GM11168 (cell line): ENCODE results near the gene SLC1A3.
"Not testable (repeated sequence)": the region's sequence is repeated elsewhere in the genome, so short reads cannot be mapped to it uniquely, and the experiment has no call there.

Source experiments
- in situ Hi-C: fragments of 300-500 bp; cut with MboI; formaldehyde crosslinking; loops from one replicate; pipeline ENCODE4 v1.12.0; 2022; ENCODE audit warnings: low sequenced_read_pairs; ENCODE audit not compliant: unreplicated experiment

SLC1A3 gene

DNA sequence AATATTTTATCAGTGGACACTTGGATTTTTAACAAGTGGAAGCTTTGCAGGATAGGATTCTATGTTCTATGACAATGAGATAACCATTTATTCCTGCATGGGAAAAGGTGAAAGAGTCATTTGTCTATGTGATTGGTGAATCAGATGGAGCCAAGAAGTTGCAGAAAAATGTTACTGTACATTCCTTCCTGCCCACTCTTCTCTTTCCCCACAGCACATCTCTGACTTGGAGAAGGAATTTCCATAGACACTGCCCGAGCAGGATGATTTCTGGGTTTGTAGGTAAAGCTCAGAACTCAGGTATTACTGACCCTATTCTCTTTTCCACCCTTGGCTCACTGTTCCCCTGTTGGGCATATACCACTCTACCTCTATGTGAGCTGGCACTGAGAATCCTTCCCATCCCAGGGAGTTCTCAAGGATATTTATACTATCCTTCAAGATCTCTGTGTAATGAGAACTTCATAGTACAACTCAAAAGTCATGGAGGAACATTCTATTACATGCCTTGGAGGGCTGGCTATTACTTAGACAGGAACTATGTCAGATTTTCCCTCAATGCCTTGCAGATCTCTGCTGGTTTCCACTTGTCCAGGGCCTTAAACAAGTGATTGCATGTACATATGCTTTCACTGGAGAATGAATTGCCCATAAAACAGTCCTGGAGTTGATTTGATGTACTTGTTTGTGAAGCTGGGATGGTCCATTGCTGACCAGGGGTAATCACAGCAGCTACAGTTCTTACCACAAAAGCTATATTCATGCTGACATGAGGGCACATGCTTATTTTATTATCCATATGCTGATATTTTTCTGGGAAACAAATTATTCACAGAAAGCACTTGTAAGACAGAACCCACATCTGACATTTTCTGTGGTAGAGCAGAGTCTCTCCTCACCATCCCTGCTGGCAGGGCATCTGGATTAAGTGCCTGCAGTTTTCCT lies 24.1 kb downstream of the SLC1A3 start:
- in situ Hi-C loops, result no loop called here

DNA sequence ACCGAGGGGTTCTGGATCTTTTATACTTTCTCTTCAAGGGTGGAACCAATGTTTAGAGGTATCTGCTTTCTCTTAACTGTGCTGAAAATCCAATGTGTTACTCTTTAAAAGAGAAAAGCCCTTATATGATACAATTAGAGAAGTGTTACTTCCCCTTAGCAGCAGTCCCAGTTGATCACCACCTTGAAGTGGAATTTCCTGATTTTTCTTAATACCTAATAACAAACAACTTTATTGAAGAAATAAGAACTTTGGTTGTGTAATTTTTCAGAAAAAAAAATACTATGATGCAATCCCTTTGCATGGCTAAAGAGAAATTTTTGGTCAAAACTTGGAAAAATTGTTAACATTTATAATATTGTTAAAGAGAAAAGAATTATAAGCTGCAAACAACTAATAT lies 24.7 kb downstream of the SLC1A3 start:
- in situ Hi-C loops, result no loop called here

DNA sequence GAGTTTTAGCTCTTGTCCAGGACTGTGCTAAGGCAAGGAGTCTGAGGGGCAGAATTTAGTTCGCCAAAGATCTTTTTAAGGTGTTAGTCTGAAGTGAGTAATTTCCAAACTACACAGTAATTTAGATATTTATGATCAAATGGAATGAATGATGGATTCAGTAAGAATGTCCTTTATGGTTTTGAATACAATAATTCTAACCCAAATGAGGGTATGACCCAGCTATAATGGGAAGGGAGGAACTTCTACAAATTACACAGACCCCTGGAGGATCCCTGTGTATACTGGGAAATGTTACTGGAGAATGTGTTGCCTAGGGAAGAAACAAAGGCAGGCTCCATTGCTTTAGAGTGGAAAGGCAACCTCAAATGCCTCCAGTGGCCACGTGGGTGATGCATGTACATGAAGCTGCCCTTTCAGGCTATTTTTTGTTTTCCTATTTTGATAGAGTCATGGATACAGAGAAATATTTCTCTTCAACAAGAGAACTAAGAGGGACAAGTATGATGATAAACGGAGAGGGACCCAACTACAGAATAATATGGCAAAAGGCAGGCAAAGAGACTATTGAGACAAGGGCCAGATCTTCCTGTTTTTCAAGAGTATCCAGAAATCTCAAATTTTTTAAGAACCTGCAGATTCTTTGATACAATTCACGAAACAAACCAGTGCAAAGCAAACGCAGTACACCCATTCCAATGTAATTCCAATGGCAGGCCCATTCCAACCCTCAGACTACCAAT lies 25.4 kb downstream of the SLC1A3 start:
- in situ Hi-C loops, result no loop called here

DNA sequence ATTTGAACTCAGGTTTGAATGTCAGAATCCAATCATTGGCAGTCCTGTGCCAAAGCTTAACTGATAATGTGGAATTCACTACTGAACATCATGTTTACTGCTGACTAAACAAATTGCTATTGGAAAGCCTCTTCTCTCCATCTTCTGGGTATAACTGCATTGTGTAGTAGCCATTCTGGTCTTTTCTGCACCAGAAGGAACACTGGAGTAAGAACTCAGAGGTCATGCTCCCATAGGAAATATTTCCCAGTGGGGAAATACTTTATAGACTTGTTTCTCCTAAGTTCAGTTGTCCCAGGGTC lies 25.9 kb downstream of the SLC1A3 start:
- in situ Hi-C loops, result no loop called here

DNA sequence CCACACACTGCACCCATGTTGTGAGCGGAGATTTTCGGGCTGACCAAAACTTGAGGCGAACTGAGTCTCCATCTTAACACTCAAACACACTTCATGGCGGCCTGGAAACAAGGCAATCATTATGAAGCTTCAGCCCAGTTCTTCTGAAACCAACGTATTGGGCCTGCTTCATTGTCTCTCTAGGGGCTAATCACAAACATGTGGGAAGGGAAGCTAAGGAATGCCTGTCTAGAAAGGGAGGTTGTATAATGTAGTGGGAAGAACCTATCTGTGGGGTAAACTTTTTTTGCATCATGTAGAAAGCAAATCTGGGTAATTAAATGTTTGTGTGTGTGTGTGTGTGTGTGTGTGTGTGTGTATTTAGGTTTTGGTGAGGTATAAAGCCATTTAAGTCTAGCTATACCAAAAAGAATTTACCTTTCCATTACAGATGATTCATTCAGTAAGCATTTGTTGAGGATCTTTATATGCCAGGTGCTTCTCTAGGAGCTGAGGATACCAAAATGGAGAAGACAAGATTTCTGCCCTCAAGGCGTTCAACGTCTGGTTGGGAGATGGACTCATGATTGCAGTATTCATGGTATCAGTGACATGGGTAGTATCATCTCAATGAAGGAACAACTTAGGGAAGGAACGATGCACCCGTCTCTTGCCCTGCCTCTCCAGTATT lies 29.4 kb downstream of the SLC1A3 start:
- in situ Hi-C loops, result no loop called here

DNA sequence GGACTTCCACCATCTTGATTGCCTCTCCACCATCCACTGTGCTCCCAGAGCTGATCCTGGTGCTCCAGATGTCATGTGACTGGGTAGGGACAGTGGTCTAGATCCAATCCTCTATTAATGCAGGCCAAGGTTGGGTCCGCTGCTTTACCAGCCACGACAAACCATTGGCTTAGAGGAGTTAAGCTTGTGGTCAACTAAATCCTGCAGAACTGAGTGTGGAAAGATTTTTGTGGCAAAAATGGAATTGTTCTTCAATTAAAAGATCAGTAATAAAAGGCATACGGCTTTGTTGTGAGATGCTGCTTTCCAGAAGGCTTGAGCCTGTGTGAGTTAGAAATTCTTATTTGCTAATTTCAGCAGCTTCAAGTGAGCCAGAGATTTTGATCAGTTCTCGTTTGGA lies 30.7 kb downstream of the SLC1A3 start:
- in situ Hi-C loops, result no loop called here

DNA sequence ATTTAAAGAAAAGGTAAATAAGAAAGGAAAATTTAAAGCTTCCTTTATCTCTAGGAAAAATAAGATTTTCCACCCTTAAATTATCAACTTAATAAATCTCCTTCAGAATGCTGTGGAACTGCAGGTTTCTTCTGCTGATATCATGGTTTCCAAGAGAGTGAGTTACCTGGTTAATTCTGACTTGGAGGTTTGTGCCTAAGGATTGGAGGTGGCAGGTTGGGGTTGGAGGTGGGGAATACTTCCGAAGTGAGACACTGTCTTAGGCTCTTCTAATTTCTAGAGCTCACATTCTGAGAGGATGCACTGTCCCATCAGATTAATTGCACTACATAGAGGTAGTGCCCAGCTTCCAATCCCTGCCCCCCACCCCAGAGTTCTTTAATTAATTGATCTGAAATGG lies 31.1 kb downstream of the SLC1A3 start:
- in situ Hi-C loops, result no loop called here

DNA sequence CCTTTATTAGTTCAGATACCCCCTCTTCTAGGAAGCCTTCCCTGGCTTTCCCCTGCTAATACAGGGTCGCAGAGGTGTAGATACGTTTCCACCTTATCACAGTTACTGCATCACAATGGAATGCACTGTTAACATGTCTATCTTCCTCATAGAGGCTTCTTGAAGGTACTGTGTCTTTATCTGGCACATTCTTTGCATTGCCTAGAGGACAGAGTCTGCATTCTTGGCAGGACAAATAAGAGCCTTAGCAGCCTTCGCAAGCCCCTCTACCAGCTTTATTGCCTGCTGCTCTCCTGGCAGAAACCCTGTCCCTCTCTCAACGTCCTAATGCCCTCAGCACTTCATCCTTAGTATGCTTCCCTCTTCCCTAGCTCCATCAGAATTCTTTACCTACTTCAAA lies 31.6 kb downstream of the SLC1A3 start:
- in situ Hi-C loops, result no loop called here

DNA sequence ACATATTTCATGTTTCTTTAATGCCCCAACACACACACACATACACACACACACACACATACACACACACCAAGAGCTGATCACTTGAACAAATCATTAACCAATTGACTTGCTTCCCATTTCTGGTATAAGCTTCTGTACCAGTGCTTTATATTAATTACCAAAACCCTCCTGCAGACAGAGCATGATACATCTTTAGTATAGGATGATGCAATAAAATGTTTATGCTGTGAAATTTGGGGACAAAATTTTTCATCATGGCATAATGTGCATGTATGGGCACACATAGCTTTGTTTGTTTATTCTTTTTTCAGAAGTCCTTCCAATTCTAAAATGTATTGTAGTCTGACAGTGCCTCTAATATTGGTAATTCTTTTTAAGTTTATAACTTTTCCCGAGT lies 34.5 kb downstream of the SLC1A3 start:
- in situ Hi-C loops, result no loop called here

DNA sequence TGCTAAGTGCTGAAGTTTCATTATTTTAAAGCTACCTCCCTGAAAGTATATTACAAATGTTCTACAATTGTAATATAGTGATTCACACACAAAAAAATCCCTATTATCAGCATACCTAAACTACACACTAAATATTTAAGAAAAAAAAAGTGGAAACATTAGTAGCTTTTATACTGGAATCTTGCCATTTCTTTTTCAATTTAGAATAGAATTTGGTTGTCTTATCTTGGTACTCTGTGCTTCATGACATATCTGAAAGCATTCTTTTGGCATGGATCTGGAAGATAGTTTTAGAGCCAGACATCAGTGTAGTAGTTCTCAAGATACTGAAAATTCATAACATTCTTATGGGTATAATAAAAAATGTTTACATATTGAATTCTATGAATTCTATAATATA lies 35.0 kb downstream of the SLC1A3 start:
- in situ Hi-C loops, result no loop called here

DNA sequence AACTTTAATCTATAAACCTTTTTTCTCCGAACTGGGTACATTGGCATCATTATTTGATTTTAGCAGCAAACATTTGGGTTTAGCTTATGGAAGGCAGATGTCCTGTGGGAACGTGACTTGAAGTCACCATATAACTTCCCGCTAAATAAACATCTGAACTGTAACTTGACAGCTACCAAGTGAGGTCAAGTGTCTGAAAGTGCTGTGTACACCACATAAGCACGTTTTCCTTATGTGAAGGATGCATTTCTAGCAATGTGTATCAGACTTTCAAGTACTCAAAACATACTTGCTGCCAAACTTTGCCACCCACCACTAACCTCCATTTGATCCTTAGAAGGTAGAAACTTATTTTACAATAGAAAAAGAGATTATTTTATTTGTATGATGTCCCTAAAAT lies 35.7 kb downstream of the SLC1A3 start:
- in situ Hi-C loops, result no loop called here

DNA sequence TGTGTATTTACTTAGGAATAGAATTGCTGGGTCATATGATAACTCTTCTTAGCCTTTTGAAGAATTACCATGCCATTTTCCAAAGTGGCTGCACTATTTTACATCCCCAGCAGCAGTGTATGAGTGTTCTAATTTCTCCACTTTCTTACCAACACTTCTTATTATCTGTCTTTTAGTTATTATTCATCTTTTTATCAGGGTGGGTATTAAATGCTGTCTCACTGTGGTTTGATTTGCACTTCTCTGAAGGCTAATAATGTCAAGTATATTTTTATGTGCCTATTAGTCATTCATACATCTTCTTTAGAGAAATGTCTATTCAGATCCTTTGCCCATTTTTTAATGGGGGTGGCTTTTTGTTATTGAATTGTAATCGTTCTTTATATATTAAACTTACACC lies 36.8 kb downstream of the SLC1A3 start:
- in situ Hi-C loops, result no loop called here

DNA sequence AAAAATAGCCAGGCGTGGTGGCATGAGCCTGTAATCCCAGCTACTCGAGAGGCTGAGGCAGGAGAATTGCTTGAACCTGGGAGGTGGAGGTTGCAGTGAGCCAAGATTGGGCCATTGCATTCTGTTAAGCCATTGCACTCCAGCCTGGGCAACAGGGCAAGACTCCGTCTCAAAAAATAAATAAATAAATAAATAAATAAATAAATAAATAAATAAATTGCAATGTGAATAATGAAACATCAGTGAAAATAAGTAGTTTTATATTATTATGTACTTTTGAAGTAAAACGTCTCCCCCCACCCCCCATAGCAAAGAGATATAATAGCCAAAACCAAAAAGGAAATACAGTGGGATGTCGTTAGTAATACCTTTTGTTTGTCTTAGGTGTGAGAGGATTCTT lies 37.4 kb downstream of the SLC1A3 start:
- in situ Hi-C loops, result not testable (repeated sequence)

DNA sequence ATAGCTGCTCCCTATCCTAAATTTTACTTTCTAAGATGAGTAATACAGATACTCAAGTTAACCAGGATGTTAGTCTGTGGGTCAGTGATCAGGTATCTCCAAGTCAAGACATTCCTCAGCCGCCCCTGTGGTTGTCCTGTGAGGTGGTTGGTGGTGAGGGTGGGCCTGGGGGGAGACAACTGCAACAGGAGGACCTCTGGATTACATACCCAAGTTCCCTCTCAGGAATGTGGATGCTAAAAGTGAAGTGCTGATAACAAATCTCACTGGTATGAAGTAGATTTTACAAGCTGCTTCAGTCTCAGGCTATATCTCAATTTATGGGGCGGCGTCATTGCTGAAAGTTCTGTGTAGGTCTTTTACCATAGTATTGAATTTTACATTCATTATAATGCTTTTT lies 38.3 kb downstream of the SLC1A3 start:
- in situ Hi-C loops, result no loop called here

DNA sequence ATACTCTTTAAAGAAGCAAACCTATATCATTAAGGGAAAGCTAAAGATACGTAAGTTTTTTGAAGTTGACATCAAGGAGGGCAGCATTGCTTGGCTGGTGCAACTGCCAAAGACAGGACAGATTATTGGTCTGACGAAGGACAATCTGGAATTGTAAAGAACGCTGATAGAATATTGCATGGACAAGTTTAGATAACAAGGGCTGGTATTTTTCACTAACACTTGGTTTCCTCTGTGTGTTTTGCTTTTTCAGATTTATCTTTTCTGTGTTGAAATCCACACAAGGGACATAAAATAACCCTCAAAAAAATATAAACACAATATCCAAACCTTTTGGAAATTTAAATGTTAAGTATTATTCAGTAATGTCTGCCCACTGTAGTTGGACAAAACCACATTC lies 39.7 kb downstream of the SLC1A3 start:
- in situ Hi-C loops, result no loop called here

DNA sequence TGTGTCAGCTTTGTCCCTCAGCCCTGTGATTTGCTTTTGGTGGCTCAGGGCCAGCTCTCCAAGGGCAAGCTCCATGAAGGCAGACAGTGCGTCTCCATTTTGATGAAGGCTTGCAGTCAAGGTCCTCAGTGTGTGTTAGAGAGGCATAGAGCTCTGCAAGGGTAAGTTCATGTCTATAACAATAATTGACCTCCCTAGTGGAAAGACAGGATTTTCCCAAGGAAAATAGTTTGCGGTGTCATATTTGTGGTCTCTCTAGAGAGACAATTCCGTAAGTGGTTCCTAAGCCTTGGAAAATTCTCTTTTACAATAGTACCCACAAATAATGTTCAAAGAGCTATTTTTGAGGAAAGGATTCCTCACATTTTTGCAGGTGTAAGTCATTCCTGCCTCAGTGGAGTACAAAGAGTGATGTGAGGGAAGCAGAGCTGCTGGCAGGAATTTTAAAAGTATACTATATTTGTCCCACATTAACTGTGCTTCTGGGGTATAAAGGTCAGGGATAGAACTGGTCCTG lies 40.2 kb downstream of the SLC1A3 start:
- in situ Hi-C loops, result no loop called here

DNA sequence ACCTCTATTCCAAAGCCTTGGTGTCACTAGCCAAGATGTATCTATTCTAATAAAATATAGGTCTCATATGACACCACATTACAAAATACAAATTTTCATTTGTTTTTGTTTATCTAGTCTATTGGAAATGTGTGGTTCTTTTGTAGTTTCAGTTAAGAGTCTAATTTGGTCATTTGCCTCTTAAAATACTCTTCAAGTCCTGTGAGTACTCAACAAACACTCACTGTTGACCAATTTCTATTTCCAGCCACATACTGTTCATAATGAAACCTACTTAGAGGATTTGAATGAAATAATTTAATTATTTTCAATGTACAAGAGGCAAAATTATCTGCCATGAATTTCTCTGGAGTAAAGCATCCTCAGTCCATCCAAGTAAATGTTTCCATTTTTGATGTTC lies 40.6 kb downstream of the SLC1A3 start:
- in situ Hi-C loops, result no loop called here

DNA sequence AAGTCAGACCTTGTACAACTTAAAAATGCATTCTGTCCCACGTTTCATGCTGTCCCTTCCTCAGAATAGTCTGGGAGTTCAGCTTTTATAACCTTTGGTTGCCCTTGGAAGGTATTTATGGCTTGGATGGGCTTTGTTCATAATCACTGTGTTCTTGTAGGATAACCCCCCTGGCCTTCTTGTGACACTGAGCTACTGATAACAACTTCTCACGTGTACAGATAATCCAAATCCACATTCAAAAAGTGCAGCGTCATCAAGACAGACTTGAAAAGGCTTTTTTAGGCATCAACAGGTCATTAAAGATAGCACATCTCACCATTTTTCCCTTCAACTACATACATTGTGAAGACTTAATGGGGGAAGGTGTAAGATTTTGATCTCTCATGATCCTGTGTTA lies 42.0 kb downstream of the SLC1A3 start:
- in situ Hi-C loops, result no loop called here

DNA sequence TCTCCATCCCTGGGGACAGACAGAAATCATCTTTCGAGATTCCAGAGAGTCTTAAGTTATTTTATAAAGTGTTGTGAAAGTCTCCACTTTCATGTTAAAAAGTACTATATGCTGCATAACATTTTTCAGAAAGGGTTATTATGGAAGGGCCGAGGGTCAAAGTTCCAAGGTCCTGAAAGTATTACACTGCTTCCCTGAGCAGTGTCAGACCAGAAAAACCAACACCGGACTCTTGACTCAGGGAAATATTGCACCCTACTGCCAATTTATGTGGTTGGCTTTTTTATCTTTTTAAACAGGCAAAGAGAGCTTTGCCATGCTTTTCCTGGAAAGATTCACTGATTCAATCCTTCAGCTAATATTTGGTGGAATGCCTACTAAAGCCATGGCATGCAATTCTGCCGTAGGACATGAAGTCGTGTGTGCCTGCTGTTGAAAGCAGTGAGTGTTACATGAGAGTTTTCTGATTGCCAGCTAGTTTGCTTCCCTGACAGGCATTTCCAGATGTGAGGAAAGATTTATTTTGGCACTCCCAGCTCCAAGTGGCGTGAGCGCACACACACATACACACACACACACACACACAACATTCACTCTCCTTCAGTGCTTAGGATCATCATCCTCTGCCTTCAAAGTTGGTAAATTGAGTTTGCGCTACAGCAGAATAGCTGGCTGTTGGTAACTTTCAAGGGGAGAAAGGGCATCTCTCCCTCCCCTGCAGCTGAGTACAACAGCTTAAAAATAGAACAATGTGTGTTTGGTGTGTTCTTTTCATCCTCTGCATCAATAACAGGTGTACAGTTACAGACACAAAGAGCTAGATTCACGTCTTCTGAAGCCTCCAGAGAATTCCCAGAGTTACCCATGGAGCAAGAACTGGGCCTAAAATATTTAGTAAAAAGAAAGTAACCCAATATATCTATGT lies 45.6 kb downstream of the SLC1A3 start:
- in situ Hi-C loops, result no loop called here
